HUES6 (cell line): Measurements from ENCODE around the gene PRR5L.

Experiments
- H3K27ac ChIP-seq: 2 replicates; pipeline ENCODE4 v1.7.0; 2013; ENCODE audit warnings: low read depth, mild to moderate bottlenecking, low read length, inconsistent platforms
- H3K27me3 ChIP-seq: 2 replicates; pipeline ENCODE4 v1.6.1; 2013; ENCODE audit warnings: low read length; ENCODE audit not compliant: control insufficient read depth, insufficient read depth
- H3K36me3 ChIP-seq: 2 replicates; pipeline ENCODE4 v1.6.1; 2013; ENCODE audit warnings: low read length; ENCODE audit not compliant: control insufficient read depth, insufficient read depth
- H3K4me1 ChIP-seq: 2 replicates; pipeline ENCODE4 v1.6.1; 2013; ENCODE audit warnings: low read length; ENCODE audit not compliant: control insufficient read depth, insufficient read depth
- H3K4me3 ChIP-seq: 2 replicates; pipeline ENCODE4 v1.5.1; 2013; ENCODE audit warnings: low read depth, low read length
- H3K9ac ChIP-seq: one replicate; pipeline ENCODE4 v1.6.1; 2013; ENCODE audit warnings: mild to moderate bottlenecking, low read length
- H3K9me3 ChIP-seq: 2 replicates; pipeline ENCODE4 v1.6.1; 2013; ENCODE audit warnings: low read depth, low read length; ENCODE audit not compliant: control insufficient read depth, insufficient read depth

Gene PRR5L

GRCh38 chr11:36345535-36346141 lies 49.5 kb downstream of the PRR5L start:
- no peak overlapping the region for H3K4me3 ChIP-seq
- no peaks in the 10 kb centered on the region for H3K9me3 ChIP-seq
- no peak overlapping the region for H3K27ac ChIP-seq
- no peaks in the 10 kb centered on the region for H3K4me1 ChIP-seq
- no peaks in the 10 kb centered on the region for H3K27me3 ChIP-seq
- no peaks in the 10 kb centered on the region for H3K36me3 ChIP-seq
- H3K9ac ChIP-seq, result no peak overlapping the region

DNA sequence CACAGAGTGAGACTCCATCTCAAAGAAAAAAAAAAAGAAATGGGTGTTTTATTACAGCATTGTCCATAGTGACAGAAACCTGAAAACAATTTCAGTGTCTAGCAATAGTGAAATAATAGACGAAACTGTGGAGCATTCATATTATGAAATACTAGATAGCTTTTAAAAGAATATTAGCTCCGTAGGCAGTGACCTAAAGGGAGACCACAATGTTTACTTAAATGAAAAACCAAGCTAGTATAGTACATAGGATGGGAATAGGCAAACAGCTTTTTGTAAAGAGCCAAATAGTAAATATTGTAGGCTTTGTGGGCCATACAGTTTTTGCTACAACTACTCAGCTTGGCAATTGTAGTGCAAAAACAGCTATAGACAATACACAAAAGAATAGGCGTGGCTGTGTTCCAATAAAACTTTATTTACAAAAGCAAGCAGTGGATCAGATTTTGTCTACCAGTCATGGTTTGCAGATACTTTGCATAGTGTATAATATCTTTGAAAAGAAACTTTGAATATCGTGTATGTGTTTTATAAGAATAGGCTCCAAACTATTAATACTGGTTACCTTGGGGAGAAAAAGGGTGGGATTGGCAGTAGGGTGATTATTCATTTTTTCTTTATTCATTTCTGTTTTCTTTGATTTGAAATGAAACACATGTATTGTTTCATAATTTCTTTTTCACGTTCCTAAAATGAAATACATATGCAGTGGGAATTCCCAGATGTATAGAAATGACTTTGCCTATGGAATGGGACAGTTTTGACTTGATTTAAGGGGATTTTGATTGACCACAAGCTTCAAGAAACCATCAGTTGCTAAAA lies 50.7 kb downstream of the PRR5L start:
- Histone ChIP-seq H3K4me1 (no peaks in the 10 kb centered on the region), H3K27ac (no peak overlapping the region), H3K36me3 (no peaks in the 10 kb centered on the region), H3K9me3 (no peaks in the 10 kb centered on the region), H3K4me3 (no peak overlapping the region), H3K9ac (no peak overlapping the region), H3K27me3 (no peaks in the 10 kb centered on the region)

DNA sequence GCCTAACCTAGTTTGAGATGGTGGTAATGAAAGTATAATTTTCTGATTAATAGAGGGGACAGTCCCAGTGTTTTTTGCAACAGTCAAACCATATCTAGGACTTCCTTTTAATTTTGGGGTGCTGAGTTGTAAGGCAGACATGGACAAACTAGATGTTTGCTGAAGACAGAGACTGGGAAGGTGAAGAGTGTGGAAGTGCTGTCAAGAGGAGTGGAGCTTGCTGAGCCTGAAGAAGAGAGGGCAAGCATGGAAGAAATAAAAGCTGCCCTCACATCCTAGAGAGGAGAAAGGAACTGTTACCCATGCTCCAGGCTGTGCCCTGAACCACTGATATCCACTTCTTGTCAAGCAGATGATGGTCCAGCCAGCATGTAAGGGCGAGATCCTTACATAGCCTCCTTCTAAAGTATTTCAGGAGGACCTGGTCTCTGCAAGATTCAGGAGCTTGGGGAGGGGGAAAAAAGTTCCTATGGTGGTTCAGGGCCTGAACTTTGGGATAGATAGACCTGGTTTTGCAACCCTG lies 51.4 kb downstream of the PRR5L start:
- no peaks in the 10 kb centered on the region for H3K9me3 ChIP-seq
- H3K27me3 ChIP-seq, result no peaks in the 10 kb centered on the region
- no peak overlapping the region for H3K9ac ChIP-seq
- H3K4me3 ChIP-seq, result no peak overlapping the region
- no peaks in the 10 kb centered on the region for H3K4me1 ChIP-seq
- H3K27ac ChIP-seq, result no peak overlapping the region
- no peaks in the 10 kb centered on the region for H3K36me3 ChIP-seq

DNA sequence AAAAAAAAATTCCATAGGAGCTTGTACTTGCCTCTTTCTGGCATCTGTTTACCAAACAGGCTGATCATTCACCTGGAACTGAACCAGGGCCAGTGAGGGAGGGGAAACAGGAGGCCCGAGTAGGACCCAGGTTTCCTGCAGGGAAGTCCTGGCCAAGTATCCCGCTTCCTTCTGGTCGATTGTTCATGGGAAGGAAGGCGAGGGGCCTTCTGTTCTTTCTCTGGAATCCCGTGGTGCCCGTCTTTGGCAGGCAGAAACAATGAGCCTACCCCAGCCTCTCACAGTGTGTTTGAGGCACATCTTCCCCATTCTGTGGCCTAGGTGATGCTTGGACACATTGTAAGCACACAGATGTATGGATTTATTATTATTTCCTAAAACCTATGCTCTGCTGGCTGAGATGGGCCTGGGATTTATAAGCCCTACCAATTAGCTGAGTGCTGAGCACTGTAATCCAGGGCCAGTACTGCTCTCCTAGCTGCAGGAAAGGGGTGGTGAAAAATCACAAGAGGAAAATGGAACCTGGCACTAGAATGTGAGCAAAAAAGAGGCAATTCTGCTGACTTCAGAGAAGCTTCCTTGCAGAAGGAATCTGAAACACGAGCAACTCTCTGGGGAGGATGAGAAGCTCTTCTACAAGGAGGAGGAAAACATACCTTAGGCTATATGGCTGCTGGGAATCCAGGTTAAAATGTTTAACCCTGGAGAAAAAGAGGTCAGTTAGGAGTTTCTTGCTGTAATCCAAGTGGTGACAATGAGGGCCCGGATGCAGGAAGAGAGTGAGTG lies 53.5 kb downstream of the PRR5L start:
- no peaks in the 10 kb centered on the region for H3K27me3 ChIP-seq
- H3K9me3 ChIP-seq, result no peaks in the 10 kb centered on the region
- no peak overlapping the region for H3K27ac ChIP-seq
- H3K4me1 ChIP-seq, result no peaks in the 10 kb centered on the region
- H3K36me3 ChIP-seq, result no peaks in the 10 kb centered on the region
- H3K9ac ChIP-seq, result no peak overlapping the region
- H3K4me3 ChIP-seq, result no peak overlapping the region

DNA sequence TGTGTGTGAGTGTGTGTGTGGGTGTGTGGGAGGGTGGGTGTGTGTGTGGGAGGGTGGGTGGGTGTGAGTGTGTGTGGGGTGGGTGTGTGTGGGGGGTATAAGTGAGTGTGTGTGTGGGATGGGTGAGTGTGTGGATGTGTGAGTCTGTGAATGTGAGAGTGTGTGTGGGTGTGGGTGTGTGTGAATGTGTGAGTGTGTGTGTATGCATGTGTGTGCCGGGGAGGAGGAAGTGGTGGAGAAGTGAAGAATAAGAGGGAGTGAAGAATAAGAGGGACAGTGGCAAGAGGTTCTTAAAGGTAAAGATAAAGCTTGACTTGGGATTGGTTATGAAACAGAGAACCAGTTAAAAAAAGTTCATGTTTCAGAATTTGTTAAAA lies 54.0 kb downstream of the PRR5L start:
- no peaks in the 10 kb centered on the region for H3K36me3 ChIP-seq
- no peak overlapping the region for H3K4me3 ChIP-seq
- no peaks in the 10 kb centered on the region for H3K4me1 ChIP-seq
- no peak overlapping the region for H3K27ac ChIP-seq
- H3K9ac ChIP-seq, result no peak overlapping the region
- no peaks in the 10 kb centered on the region for H3K27me3 ChIP-seq
- no peaks in the 10 kb centered on the region for H3K9me3 ChIP-seq

GRCh38 chr11:36352922-36353321 lies 56.8 kb downstream of the PRR5L start:
- H3K9ac ChIP-seq, result no peak overlapping the region

DNA sequence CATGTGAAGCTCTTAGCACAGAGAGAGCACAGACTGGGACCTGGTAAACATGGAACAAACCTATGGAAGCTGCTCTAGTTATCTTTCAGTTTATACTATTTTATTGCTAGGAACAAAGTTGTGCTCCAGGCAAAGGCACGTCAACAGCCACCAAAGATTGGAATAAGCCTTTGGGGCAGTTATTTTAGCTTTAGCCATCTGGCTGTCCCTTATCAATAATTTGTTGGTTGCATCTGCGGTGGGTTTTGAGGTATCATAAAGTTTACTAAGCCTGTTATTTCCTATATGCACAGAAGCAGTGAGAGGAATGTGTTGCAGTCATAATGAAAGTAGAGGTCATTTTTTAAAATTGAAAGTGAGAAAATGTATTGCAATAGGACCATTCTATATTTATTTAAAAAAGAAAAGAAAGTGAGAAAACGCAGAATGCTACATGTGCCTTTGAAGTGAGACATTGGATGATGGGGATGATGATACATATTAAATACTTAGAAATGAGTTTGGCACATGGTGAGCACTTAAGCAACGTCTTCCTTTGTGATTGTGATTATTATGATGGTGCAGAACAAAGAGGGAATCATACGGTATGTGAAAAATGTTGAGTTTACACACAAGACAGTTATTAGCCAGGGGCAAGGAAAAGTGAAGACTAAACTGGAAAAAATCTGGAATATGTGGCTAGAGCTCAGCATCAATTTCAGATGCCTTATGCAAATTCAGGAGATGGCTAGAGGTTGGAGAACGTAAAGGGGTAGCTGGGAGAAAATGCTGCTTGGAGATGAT lies 58.3 kb downstream of the PRR5L start:
- Histone ChIP-seq H3K4me1 (no peaks in the 10 kb centered on the region), H3K27ac (no peak overlapping the region), H3K36me3 (no peaks in the 10 kb centered on the region), H3K9ac (no peak overlapping the region), H3K4me3 (no peak overlapping the region), H3K9me3 (no peaks in the 10 kb centered on the region), H3K27me3 (no peaks in the 10 kb centered on the region)

More at GRCh38 chr11:36352922-36353321, 56.8 kb downstream of the PRR5L start:
- no peak overlapping the region for H3K27ac ChIP-seq
- H3K4me1 ChIP-seq, result no peaks in the 10 kb centered on the region
- no peaks in the 10 kb centered on the region for H3K36me3 ChIP-seq
- no peak overlapping the region for H3K4me3 ChIP-seq
- H3K9me3 ChIP-seq, result no peaks in the 10 kb centered on the region
- H3K27me3 ChIP-seq, result no peaks in the 10 kb centered on the region

- no peak overlapping the region for H3K9ac ChIP-seq
- no peaks in the 10 kb centered on the region for H3K4me1 ChIP-seq
- no peaks in the 10 kb centered on the region for H3K9me3 ChIP-seq
- H3K27ac ChIP-seq, result no peak overlapping the region
- no peaks in the 10 kb centered on the region for H3K36me3 ChIP-seq
- no peaks in the 10 kb centered on the region for H3K27me3 ChIP-seq
- H3K4me3 ChIP-seq, result no peak overlapping the region
Observed at GRCh38 chr11:36356201-36356600, 60.1 kb downstream of the PRR5L start.

GRCh38 chr11:36357831-36358230 lies 61.7 kb downstream of the PRR5L start:
- Histone ChIP-seq H3K4me1 (peaks cover 14% of the 10 kb centered on the region), H3K27me3 (0 out of 2 replicates have a peak, but pooled peaks cover 2% of the 10 kb centered on the region), H3K9ac (no peak overlapping the region), H3K27ac (no peak overlapping the region), H3K36me3 (no peaks in the 10 kb centered on the region), H3K9me3 (no peaks in the 10 kb centered on the region), H3K4me3 (no peak overlapping the region)

- Histone ChIP-seq H3K4me3 (no peak overlapping the region), H3K9ac (no peak overlapping the region), H3K9me3 (no peaks in the 10 kb centered on the region), H3K27me3 (0 out of 2 replicates have a peak, but pooled peaks cover 2% of the 10 kb centered on the region), H3K4me1 (peaks cover 20% of the 10 kb centered on the region), H3K36me3 (no peaks in the 10 kb centered on the region), H3K27ac (no peak overlapping the region)
Observed at GRCh38 chr11:36358436-36358835, 62.3 kb downstream of the PRR5L start.
